Cardiac fibroblast (primary cell): ENCODE measurements around the gene ANKRD31.

Source experiments
- DNase-seq, 2 donors: peaks; one replicate each; pipeline versions ENCODE4 v3.0.0 to v3.0.0-alpha.2; 2010; ENCODE audit warnings: low read depth in 2 of 2
- H3K4me3 ChIP-seq, 2 donors: replicated peaks in 1 of 2; 1 replicate in 1 of 2; 2 replicates in 1 of 2; pipeline ENCODE4 v1.5.1; 2011; ENCODE audit warnings: low read depth in 2 of 2, low read length in 2 of 2, mild to moderate bottlenecking in 2 of 2, moderate library complexity in 1 of 2
- TF ChIP-seq, protein P1 (sequence below): IDR thresholded peaks from one replicate; pipeline ENCODE4 v1.5.1; 2011; ENCODE audit warnings: low read depth, mild to moderate bottlenecking, low read length, inconsistent platforms

The ANKRD31 gene, protein sequence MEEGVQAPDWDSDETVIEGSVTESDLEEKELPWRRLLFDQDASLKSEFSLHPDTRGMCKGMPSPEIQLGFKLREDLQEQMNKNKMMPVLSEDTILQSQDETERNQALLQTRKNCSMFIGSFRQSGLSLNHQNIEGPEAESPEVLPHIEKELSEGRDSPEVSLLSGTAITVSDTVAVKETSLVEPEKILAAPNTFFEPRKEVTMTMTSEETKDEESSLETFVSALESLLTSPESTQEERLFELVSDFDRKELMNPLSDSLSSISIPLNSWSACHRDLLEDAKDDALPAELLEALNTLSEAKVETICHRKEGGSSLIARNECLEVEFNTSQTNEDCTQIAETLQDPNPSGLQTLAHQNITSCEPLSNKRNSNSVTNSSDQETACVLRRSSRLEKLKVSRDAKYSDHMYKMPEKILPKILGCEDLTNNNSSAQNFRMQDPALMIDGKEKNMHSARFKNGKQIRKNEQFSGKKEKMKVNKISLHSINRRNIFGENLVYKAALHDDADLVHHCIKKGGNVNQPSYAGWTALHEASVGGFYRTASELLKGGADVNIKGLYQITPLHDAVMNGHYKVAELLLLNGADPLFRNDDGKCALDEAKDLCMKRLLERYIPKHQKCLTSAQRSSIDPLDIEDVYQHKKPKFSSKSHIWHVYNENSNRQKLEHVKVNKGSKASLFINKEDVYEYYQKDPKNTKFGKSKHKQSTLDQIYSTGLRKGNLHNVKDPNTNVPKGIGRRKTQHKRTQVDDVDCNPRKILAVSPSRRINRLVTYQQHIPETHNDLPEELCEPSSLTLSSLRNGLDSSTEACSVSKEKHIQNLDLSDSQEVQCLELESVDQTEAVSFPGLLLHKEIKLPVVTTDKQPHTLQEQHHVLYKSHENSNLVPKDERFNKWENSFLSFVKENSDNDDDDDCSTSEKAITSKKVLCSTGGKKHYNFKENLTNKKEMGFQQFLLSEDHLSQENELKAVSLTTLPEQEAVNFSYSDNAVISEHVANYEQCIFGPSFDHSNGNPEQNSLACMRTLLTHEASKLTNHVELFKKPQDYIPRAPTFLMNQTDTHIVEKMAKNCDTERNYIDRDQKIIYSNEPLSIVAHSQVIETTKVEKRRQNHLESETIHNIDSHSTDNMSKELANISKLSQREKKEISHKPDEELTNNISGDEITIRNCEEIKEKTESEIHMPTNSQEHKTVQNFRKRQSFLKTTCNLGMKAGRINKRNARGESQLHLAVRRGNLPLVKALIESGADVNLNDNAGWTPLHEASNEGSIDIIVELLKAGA (N-terminal part only)

DNA sequence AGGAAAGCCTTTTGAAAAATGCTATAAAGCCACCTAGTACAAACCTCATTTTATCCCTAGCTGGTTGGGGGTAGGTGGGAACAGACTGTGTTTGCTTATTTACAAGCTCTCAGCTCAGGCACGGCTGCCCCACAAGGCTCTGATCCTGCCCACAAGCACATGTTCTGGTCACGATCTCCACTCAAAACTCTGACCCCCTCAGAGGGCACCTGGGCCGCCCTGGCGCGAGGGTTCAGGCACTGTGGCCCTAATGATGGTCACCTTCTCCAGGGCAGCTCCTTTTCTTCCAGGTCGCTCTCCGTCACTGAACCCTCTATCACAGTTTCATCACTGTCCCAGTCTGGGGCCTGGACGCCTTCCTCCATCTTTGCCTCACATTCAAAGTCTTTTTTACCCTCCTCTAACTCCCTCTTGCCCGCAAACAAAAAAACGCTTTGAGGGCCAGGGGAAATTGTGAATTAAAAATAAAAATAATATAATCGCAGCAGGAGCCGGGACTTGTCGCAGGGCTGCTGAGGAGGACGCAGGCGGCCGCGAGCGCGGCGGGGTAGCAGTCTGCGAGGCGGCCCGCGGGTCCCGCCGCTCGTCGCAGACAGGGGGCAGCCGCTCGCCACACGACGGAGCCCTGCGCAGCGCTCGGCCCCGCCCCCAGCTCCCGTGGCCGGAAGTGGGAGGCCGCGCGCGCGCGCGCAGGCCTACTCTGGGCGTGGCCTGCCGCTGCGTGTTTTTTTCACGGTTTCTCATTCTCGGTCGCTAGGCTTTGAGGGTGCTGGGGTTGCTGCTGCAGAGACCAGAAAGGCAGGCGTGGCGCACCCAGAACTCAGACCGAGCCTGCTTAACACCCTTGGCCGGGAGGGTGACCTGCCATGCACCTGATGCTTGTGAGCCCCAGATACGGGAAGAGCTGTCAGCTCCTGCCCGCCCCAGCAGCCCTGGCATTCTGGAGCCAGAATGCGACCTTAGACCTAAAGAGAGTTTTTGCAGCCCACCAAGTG is at the start of gene ANKRD31:
Gene ANKRD31 (minus strand): TSS at position 557 of the 995 bp plus-strand sequence. CDS start 192 bp downstream, at position 365.
- peak; percentile 71 to 80 for DNase-seq
- H3K4me3 ChIP-seq: peak within 1 kb of the TSS; percentile 82
- TF ChIP-seq, protein P1, sequence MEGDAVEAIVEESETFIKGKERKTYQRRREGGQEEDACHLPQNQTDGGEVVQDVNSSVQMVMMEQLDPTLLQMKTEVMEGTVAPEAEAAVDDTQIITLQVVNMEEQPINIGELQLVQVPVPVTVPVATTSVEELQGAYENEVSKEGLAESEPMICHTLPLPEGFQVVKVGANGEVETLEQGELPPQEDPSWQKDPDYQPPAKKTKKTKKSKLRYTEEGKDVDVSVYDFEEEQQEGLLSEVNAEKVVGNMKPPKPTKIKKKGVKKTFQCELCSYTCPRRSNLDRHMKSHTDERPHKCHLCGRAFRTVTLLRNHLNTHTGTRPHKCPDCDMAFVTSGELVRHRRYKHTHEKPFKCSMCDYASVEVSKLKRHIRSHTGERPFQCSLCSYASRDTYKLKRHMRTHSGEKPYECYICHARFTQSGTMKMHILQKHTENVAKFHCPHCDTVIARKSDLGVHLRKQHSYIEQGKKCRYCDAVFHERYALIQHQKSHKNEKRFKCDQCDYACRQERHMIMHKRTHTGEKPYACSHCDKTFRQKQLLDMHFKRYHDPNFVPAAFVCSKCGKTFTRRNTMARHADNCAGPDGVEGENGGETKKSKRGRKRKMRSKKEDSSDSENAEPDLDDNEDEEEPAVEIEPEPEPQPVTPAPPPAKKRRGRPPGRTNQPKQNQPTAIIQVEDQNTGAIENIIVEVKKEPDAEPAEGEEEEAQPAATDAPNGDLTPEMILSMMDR: no peak

- DNase-seq: no peak
- TF ChIP-seq, protein P1: no peak
- no peak overlapping the region for H3K4me3 ChIP-seq
These were observed 49.6 kb upstream of the ANKRD31 start for GRCh38 chr5:75286211-75286773.

GRCh38 chr5:75282581-75282980 is 45.9 kb upstream of the ANKRD31 start:
- no peak overlapping the region for H3K4me3 ChIP-seq
- TF ChIP-seq, protein P1: no peak
- no peak for DNase-seq

DNA sequence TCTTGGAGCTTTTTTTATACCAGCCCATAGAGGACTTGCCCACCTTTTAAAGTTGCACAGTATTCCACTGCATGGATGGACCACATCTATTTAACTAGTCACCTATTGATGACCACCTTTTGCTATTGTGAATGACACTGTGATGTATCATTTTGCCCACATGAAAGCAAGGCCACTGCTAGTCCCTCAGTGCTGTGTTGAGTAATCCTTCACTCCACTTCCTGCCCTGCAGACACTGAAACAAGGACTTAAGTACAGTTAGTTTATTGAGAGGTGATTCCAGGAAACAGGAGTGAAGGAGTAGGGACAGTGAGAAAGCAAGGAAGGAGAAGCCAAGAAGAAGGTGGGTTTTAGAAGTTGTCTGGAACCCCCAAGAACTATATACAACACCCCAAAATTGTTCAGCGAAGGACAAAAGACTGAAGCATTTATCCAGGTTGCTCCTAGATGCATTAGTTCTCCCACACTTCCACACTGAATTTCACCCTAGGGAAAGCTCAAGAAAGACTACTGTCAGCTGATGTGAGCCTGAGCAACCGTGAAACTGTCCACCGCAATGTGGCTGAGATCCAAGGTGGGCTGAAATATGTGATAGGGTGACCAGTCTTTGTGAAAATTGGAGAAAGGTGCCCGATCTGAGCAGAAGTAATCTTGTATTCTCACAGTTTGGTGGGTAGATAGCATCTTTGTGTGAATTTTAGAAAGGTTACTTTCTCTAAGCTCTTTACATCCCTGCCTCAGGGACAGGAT is 45.2 kb upstream of the ANKRD31 start:
- peak in 1 of 2 donors; percentile 27 for DNase-seq
- H3K4me3 ChIP-seq: no peak overlapping the region
- TF ChIP-seq, protein P1: no peak

GRCh38 chr5:75279321-75279720 is 42.6 kb upstream of the ANKRD31 start:
- H3K4me3 ChIP-seq: no peak overlapping the region
- peak in 1 of 2 donors; percentile 3 for DNase-seq
- TF ChIP-seq, protein P1: no peak
